Activated T-cell treated with anti-CD3 and anti-CD28 coated beads, Interleukin-2, amount 50 U/mL, for 72 hours (primary cell): ENCODE measurements around the gene MPPED2. TPM values are rescaled to one million over a fixed set of nuclear protein-coding genes. Genes with fewer than 3 reads are reported as not detected.

Experiments used
- ATAC-seq, 2 donors: fragments of 150-1000 bp; cut with Tn5 transposase; replicated peaks in 1 of 2; 2 replicates each; pipeline ENCODE4 v1.10.0; 2021; ENCODE audit warnings: moderate library complexity in 2 of 2, mild to moderate bottlenecking in 1 of 2
- DNase-seq, 2 donors: peaks; one replicate each; pipeline ENCODE4 v3.0.0; 2021 to 2022; ENCODE audit warnings: mixed read lengths in 1 of 2
- H3K27ac Mint-ChIP-seq: one replicate; pipeline ENCODE4 v1.8.0; 2022; ENCODE audit warnings: mild to moderate bottlenecking, moderate library complexity, mixed read lengths
- H3K27me3 Mint-ChIP-seq: one replicate; pipeline ENCODE4 v1.8.0; 2022; ENCODE audit warnings: low read depth, mixed read lengths
- H3K36me3 Mint-ChIP-seq, 2 donors: one replicate each; pipeline ENCODE4 v1.8.0; 2022; ENCODE audit warnings: mixed read lengths in 2 of 2, mild to moderate bottlenecking in 1 of 2; ENCODE audit not compliant: insufficient read depth in 2 of 2
- H3K4me1 Mint-ChIP-seq: one replicate; pipeline ENCODE4 v1.8.0; 2022; ENCODE audit warnings: low read depth, mixed read lengths
- H3K4me3 Mint-ChIP-seq, 2 donors: one replicate each; pipeline ENCODE4 v1.8.0; 2022; ENCODE audit warnings: mild to moderate bottlenecking in 2 of 2, mixed read lengths in 2 of 2, moderate library complexity in 2 of 2
- H3K9me3 Mint-ChIP-seq, 2 donors: one replicate each; pipeline ENCODE4 v1.8.0; 2022; ENCODE audit warnings: mixed read lengths in 2 of 2
- total RNA-seq, 2 donors: library from RNA; stranded (reverse); gene quantifications; one replicate each; pipeline ENCODE4 v1.2.3, GENCODE V29; 2022

The MPPED2 gene
- total RNA-seq, 2 donors from 2014 or later, result 0.46 to 1.6 TPM

DNA sequence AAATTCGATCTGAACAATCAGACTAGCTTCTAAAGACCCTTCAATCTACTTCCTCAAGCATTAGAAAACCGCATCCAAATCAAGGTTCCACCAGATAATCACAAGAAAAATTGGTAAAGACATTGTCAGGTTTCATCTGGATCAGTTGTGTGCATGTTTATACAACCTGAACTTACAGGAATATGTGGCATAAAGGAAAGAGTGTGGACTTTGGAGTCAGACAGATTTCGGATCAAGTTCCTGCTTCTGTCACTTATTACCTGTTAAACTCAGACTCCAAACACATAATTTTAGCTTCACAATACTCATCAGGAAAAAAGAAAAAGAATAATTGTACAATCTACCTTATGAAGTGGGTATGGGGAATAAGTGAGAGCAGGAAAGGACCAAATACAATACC is 80.5 kb downstream of the MPPED2 start:
- Mint-ChIP-seq H3K4me3 (no peak overlapping the region), H3K36me3 (no peaks in the 10 kb centered on the region), H3K27me3 (peaks cover 48% of the 10 kb centered on the region), H3K9me3 (peaks cover 0 to 4% of the 10 kb centered on the region in 2 donors), H3K27ac (no peak overlapping the region), H3K4me1 (peaks cover 12% of the 10 kb centered on the region)
- no peak for ATAC-seq
- no peak for DNase-seq

DNA sequence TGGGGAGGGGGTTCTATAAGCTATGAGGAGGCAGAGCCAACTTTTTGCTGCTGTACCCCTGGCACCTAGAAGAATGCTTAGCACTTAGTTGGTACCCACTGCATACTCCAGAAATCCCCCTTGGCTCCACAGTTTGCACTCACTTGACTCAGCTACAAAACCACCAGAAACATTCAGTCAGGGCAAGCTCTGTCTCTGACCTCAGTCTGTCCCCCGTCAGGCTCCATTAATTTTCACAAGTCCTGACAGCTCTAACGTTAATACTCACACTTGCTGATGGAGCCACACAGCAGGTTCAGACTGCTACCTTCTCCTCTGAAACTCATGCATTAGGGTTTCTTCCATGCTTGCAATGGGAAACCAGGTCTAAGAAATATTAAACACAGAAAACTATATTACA is 81.7 kb downstream of the MPPED2 start:
- ATAC-seq, result no peak
- H3K27ac Mint-ChIP-seq, result no peak overlapping the region
- H3K9me3 Mint-ChIP-seq, result peaks cover 0 to 4% of the 10 kb centered on the region in 2 donors
- peaks cover 41% of the 10 kb centered on the region for H3K27me3 Mint-ChIP-seq
- H3K4me1 Mint-ChIP-seq, result peaks cover under 1% of the 10 kb centered on the region
- DNase-seq, result no peak
- H3K4me3 Mint-ChIP-seq, result no peak overlapping the region
- H3K36me3 Mint-ChIP-seq, result no peaks in the 10 kb centered on the region

DNA sequence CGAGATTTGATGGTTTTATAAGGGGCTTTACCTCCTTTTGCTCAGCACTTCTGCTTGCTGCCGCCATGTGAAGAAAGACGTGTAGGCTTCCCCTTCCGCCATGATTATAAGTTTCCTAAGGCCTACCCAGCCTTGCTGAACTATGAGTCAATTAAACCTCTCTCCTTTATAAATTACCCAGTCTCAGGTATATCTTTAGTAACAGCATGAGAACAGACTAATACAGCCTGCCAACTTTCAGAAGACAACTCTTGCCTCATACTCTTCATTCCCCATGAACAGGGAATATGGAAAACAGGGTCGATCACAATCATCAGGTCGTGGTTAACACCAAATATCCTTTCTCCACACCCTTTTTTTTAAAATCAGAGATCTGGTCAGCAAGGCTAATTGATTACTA is 83.0 kb downstream of the MPPED2 start:
- no peak for ATAC-seq
- H3K27ac Mint-ChIP-seq, result no peak overlapping the region
- DNase-seq, result no peak
- H3K4me3 Mint-ChIP-seq, result no peak overlapping the region
- H3K27me3 Mint-ChIP-seq, result peaks cover 33% of the 10 kb centered on the region
- no peaks in the 10 kb centered on the region for H3K4me1 Mint-ChIP-seq
- peaks cover 0 to 4% of the 10 kb centered on the region in 2 donors for H3K9me3 Mint-ChIP-seq
- no peaks in the 10 kb centered on the region for H3K36me3 Mint-ChIP-seq

DNA sequence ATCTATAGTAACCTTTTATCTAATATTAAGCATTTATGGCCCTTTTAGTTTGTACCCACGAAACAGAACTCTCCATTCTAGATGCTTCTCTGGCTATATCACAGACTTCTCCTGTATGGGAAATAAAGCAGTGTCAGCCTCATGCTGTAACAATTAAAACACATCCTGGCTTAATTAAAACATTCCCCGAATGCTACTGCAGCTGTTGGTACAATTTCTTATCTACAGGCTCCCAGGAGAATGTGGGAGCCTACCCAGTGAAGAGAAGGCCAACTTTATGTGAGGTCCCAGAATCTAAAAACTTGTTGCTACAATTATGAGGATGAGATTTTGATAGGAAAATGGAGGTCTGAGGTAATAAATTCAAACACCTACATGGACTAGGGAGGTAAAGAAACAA is 83.8 kb downstream of the MPPED2 start:
- Mint-ChIP-seq H3K9me3 (peaks cover 0 to 4% of the 10 kb centered on the region in 2 donors), H3K4me1 (no peaks in the 10 kb centered on the region), H3K27me3 (peaks cover 30% of the 10 kb centered on the region), H3K4me3 (no peak overlapping the region), H3K27ac (no peak overlapping the region), H3K36me3 (no peaks in the 10 kb centered on the region)
- ATAC-seq, result no peak
- no peak for DNase-seq

DNA sequence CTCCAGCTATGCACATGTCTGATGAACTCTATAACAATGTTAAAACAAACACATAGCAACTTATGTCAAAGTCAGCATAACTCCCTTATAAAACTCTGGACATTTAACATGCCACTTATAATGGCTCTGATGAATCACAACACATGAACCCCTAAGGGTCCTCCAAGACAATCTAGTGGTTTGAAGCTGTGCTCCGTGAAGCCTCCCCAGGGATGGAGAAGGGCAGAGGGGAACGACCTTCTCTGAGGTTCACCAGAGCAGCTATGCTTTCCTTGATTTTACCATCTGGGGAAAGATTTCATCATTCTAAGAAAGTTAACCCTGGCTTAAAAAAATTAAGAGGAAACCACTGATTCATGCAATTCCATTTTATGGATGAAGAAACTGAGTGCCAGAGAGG is 84.4 kb downstream of the MPPED2 start:
- no peak overlapping the region for H3K27ac Mint-ChIP-seq
- H3K27me3 Mint-ChIP-seq, result peaks cover 30% of the 10 kb centered on the region
- no peak for DNase-seq
- no peak for ATAC-seq
- H3K4me1 Mint-ChIP-seq, result no peaks in the 10 kb centered on the region
- H3K4me3 Mint-ChIP-seq, result no peak overlapping the region
- H3K9me3 Mint-ChIP-seq, result peaks cover 0 to 4% of the 10 kb centered on the region in 2 donors
- no peaks in the 10 kb centered on the region for H3K36me3 Mint-ChIP-seq

DNA sequence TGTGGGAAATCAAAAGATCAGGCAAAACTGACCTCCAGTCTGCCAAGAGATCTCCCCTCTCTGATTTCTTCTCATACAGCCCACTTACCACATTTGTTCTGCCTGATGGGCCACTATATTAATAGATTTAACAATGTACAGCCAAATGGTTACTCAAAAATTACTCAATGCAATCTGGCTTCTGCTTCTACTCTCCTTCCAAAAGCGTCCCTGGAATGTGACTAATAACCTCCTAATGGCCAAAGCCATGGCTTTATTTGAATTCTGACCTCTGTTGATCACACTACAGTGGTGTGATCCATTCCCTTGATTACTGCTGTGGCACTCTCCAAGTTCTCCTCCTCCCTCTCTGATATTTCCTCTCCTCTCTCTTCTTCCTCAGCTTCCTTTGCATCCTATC is 86.2 kb downstream of the MPPED2 start:
- Mint-ChIP-seq H3K36me3 (no peaks in the 10 kb centered on the region), H3K4me1 (no peaks in the 10 kb centered on the region), H3K27ac (no peak overlapping the region), H3K9me3 (peaks cover 0 to 2% of the 10 kb centered on the region in 2 donors), H3K27me3 (peaks cover 22% of the 10 kb centered on the region), H3K4me3 (no peak overlapping the region)
- ATAC-seq, result no peak
- no peak for DNase-seq

DNA sequence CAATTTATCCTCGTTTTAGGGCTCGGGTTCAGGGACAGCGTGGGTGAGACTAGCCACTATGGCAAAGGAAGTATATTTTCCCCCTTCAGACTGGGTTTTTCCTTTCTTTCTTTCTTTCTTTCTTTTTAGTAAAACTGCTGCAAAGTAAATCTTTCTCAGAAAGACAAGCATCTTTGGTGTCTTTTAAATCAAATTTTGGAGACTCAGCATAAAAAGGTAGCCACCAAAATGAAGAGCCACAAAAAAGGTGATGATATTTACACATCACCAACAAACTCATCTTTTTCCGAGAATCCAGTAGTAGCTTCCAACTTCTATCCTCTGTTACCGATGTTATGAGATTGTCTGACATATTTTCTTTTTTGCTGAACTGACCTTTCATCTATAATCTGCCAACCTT is 88.6 kb downstream of the MPPED2 start:
- Mint-ChIP-seq H3K27me3 (peaks cover 12% of the 10 kb centered on the region), H3K9me3 (no peaks in the 10 kb centered on the region), H3K4me3 (no peak overlapping the region), H3K36me3 (no peaks in the 10 kb centered on the region), H3K4me1 (no peaks in the 10 kb centered on the region), H3K27ac (no peak overlapping the region)
- ATAC-seq (no peak), DNase-seq (no peak)

DNA sequence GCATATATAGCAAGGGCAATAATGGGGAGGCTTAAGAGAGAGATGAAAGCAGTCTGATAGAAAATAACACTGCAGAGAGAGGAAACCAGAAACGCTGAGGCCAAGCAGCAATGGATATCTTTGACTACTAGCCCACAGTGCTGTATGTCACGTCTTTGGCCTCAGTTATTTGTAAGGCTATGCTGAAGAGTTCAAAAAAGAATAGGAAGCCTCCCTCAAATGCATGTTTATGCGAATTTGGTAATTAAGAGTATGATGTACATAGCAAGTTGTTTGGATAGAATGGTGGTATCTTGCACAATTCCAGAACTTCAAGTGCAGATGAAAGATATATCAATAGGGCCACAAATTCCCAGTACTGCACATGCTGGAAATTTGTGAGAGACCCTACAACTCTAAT is 89.2 kb downstream of the MPPED2 start:
- DNase-seq (no peak), ATAC-seq (no peak)
- H3K4me1 Mint-ChIP-seq, result no peaks in the 10 kb centered on the region
- H3K27ac Mint-ChIP-seq, result no peak overlapping the region
- H3K36me3 Mint-ChIP-seq, result no peaks in the 10 kb centered on the region
- peaks cover 8% of the 10 kb centered on the region for H3K27me3 Mint-ChIP-seq
- H3K4me3 Mint-ChIP-seq, result no peak overlapping the region
- H3K9me3 Mint-ChIP-seq, result no peaks in the 10 kb centered on the region

DNA sequence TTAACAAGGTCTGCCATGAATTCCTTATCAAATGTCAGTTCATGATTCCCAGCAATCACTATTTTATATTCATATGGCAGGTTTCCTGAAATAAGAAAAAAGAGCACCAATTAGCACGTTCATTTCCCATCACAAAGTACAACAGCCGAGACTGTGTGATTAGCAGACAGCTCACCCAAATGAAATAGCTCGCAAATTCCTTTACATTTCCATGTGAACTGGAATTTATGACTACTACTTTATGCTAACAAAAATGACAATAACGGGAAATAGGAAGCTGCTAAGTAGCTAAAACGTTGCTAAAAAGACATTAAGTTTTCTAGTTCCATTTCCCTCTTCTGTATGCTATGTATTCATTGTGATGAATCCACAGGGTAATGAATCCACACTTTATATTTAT is 90.7 kb downstream of the MPPED2 start:
- Mint-ChIP-seq H3K4me3 (no peak overlapping the region), H3K27ac (no peak overlapping the region), H3K4me1 (no peaks in the 10 kb centered on the region), H3K36me3 (no peaks in the 10 kb centered on the region), H3K27me3 (no peaks in the 10 kb centered on the region), H3K9me3 (no peaks in the 10 kb centered on the region)
- no peak for ATAC-seq
- no peak for DNase-seq

DNA sequence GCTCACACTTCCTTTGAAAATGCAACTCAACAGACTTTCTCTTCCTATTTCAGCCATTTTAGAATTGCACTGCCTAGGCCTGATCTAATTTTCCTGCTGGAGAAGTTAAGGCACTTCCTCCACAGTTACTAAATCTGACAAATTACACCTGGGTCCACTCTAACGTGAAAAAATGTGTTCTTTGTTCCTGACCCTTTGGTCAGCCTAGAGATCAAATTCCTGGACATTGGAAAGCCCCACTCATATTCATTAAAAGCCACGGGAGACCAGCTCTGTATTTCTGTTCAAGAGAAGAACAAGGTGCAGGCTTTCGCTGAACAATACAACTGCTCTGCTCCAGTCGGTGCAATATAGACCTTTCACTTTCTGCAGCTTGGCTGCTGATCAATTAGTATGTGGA is 96.6 kb downstream of the MPPED2 start:
- Mint-ChIP-seq H3K27me3 (no peaks in the 10 kb centered on the region), H3K4me1 (no peaks in the 10 kb centered on the region), H3K9me3 (no peaks in the 10 kb centered on the region), H3K4me3 (no peak overlapping the region), H3K27ac (no peak overlapping the region), H3K36me3 (no peaks in the 10 kb centered on the region)
- ATAC-seq, result no peak
- DNase-seq, result no peak

DNA sequence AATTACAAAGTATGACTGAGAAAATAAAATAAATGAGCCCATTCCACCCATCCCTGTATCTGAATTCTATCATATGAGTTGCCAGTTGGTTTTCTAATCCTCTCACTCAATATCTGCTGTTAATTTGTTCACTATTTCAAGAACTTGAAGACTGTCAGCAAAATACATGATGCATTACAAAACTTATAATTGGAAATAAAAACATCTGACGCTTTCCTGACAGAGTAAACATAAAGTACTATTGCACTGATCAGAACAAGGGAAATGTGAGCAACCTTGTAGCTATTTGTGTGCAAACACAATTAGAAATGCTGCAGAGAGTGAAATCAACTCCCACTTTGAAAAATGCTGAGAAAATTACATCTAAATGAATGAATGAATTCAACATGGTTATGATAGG is 97.1 kb downstream of the MPPED2 start:
- H3K27me3 Mint-ChIP-seq, result no peaks in the 10 kb centered on the region
- DNase-seq (no peak), ATAC-seq (no peak)
- H3K4me1 Mint-ChIP-seq, result no peaks in the 10 kb centered on the region
- H3K36me3 Mint-ChIP-seq, result no peaks in the 10 kb centered on the region
- H3K4me3 Mint-ChIP-seq, result no peak overlapping the region
- no peaks in the 10 kb centered on the region for H3K9me3 Mint-ChIP-seq
- H3K27ac Mint-ChIP-seq, result no peak overlapping the region

DNA sequence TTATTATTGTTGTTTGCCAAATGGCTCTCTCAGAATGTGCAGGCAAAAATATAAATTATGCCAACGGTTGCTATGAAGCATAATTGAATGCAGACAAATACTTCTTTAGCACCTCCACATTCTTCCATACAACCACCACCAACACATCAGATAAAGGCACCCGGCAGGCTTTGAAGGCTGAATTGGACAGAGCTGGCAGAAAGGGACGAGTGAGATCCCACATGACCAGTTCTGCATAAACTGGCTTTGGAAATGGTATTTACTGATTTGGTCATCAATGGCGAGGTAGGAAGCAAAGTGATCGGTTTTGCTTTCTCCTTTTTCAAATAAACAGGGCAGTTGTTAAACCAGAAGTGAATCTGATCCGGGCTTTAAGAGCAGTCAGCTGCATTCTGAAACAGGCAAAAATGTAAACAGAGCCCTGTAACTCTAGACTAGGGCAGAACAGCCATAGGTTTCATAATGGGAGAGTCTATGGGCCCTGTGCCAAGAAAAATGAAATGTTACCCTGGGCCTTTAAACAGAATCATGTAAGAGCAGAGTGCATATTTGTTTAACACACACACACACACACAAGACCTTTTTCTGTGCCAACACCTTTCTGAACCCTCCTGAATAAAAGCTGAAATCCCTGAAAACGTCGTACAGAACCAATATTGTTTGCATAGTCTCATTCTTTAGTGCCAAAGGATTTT is 97.7 kb downstream of the MPPED2 start:
- Mint-ChIP-seq H3K4me1 (no peaks in the 10 kb centered on the region), H3K27ac (no peak overlapping the region), H3K27me3 (no peaks in the 10 kb centered on the region), H3K9me3 (no peaks in the 10 kb centered on the region), H3K4me3 (no peak overlapping the region), H3K36me3 (no peaks in the 10 kb centered on the region)
- DNase-seq (no peak), ATAC-seq (no peak)

DNA sequence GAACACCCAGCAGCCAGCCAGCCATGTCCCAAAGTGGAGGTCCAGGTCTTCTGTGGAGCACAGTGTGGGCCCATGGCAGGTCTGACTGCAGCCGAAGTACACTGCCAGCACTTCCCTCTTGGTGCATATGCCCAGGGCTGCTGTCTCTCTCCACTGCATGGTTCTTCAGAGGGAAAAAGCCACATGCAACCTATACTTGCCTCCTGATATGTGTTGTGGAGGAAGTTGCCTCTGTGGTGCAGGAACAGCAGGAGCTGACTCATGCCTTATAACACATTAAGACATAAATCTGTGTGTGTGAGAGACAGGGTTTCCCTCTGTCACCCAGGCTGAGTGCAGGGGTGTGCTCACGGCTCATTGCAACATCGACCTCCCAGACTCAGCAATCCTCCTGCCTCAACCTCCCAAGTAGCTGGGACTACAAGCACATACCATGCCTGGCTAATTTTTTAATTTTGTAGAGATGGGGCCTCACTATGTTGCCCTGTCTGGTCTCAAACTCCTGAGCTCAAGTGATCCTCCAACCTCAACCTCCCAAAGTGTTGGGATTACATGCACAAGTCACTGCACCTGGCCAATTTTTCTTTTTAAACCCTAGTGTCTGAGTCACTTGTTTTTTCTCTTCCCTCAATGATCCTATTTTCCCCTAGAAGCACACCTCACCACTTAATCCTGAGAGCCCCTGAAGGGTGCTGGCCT is 98.8 kb downstream of the MPPED2 start:
- Mint-ChIP-seq H3K27me3 (no peaks in the 10 kb centered on the region), H3K27ac (no peak overlapping the region), H3K4me1 (no peaks in the 10 kb centered on the region), H3K4me3 (no peak overlapping the region), H3K36me3 (no peaks in the 10 kb centered on the region), H3K9me3 (no peaks in the 10 kb centered on the region)
- ATAC-seq, result no peak
- DNase-seq, result no peak

DNA sequence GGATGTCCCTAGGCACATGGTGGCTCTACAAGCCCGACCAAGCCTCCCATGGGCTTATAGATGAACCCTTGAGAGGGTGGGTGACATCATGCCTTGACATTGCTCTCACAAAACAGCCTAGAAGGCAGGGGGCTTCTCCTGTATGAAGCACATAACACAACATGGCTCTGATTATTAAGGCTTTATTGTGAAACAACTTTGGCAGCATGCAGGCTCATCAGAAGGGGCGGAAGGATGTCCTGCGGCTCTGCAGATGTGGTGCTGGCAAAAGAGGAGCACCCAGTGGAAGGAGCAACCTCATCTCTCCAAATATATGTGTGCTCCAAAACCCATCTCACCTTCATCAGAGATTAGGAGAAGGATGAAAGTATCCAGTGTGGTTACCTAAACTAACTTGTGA is 100.4 kb downstream of the MPPED2 start:
- Mint-ChIP-seq H3K27me3 (no peaks in the 10 kb centered on the region), H3K27ac (no peak overlapping the region), H3K4me3 (no peak overlapping the region), H3K9me3 (no peaks in the 10 kb centered on the region), H3K4me1 (no peaks in the 10 kb centered on the region), H3K36me3 (no peaks in the 10 kb centered on the region)
- DNase-seq (no peak), ATAC-seq (no peak)
